ENCODE data around the gene CFAP141. TPM values are rescaled to one million over a fixed set of nuclear protein-coding genes. Genes with fewer than 3 reads are reported as not detected.

Gene CFAP141
- total RNA-seq, 2 donors from 2014 or later: not detected

DNA sequence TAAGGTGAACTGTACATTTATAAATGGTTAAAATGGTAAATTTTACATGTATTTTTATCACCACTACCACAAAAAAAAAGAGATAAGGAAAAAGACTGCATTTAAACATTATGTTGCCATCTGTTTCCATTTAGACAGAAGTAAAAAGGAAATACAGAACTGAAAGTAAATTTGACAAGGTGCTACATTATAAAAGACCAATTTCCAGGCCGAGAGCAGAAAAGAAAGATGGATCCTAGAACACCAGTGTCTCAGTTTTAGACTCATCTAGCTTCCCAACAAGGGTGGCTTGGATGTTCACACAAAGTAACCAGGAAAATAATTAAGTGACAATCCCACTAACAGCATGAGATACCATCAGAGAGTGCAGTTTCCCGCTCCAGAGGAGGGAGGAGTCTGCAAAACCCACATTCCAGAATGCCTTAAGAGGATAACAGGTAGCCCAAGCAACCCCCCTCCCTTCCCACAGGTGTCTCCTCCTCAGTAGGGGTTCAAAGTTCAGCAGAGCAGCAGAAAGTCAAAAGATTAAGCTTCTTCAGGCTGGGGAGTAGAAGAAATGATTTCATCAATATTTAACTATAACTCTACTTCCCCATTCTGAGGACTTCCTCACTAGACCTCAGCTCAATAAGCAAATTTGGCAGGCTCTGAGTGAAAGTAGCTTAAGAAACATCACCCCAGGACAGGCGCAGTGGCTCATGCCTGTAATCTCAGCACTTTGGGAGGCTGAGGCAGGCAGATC, 26.0 kb downstream of the CFAP141 start:
- Histone ChIP-seq H3K36me3 (no peaks in the 10 kb centered on the region), H3K27me3 (replicated peaks; ENCODE audit: insufficient read depth) (no peaks in the 10 kb centered on the region), H3K4me1 (ENCODE audit: control insufficient read depth in 1 of 2, low read depth in 2 of 2) (peaks cover 48 to 56% of the 10 kb centered on the region in 2 donors), H3K4me3 (peak overlapping the region; percentile 5), H3K27ac (no peak overlapping the region), H3K9me3 (no peaks in the 10 kb centered on the region)
- DNase-seq (ENCODE audit: low spot score) (no peak), ATAC-seq (ENCODE audit: insufficient number of reproducible peaks, low FRiP score, low read depth) (no peak)
- TF ChIP-seq, protein P1, sequence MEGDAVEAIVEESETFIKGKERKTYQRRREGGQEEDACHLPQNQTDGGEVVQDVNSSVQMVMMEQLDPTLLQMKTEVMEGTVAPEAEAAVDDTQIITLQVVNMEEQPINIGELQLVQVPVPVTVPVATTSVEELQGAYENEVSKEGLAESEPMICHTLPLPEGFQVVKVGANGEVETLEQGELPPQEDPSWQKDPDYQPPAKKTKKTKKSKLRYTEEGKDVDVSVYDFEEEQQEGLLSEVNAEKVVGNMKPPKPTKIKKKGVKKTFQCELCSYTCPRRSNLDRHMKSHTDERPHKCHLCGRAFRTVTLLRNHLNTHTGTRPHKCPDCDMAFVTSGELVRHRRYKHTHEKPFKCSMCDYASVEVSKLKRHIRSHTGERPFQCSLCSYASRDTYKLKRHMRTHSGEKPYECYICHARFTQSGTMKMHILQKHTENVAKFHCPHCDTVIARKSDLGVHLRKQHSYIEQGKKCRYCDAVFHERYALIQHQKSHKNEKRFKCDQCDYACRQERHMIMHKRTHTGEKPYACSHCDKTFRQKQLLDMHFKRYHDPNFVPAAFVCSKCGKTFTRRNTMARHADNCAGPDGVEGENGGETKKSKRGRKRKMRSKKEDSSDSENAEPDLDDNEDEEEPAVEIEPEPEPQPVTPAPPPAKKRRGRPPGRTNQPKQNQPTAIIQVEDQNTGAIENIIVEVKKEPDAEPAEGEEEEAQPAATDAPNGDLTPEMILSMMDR (IDR thresholded peaks at IDR 0.05): no peak

DNA sequence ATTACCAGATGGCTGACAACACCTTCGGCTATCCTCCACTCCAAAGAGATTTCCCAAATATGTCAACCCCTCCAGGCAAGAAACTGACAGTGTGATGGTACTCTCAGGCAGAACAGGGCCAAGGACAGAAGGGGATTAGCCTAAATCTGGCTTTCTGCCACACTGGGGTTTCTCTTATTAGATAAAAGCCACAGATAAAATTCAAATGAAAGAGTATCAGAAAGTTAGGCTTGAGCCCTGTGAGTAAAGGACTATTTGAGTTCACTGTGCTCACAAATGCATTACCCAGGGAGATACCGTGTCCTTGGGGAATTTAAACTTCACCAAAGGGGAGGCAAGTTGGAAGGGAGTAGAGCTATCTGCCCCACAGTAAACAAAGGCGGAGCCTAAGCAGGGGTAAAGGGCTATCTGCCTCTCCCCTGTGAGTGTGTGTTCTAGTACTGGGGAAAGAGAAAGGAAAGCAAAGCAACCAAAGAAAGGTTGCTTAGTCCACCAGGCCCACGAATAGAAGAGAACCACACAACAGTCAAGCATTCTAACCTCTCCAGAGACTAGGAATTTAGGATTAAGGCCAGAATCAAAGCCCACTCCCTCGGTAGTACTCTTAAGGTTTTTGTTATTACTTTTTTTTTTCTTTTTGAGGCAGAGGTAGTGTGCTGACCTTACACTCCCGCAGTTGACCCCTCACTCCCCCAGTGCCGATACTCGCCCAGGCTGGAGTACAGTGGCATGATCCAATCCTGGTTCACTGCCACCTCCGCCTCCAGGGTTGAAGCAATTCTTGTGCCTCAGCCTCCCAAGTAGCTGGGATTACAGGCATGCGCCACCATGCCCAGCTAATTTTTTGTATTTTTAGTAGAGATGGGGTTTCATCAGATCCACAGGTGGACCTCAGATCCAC, 27.0 kb downstream of the CFAP141 start:
- ATAC-seq (ENCODE audit: insufficient number of reproducible peaks, low FRiP score, low read depth): no peak
- Histone ChIP-seq H3K4me3 (no peak overlapping the region), H3K27me3 (replicated peaks; ENCODE audit: insufficient read depth) (no peaks in the 10 kb centered on the region), H3K9me3 (no peaks in the 10 kb centered on the region), H3K27ac (no peak overlapping the region), H3K4me1 (ENCODE audit: control insufficient read depth in 1 of 2, low read depth in 2 of 2) (peaks cover 48 to 56% of the 10 kb centered on the region in 2 donors), H3K36me3 (peaks cover 5% of the 10 kb centered on the region)
- no peak for DNase-seq (ENCODE audit: low spot score)
- TF ChIP-seq, protein P1 (IDR thresholded peaks at IDR 0.05): no peak

DNA sequence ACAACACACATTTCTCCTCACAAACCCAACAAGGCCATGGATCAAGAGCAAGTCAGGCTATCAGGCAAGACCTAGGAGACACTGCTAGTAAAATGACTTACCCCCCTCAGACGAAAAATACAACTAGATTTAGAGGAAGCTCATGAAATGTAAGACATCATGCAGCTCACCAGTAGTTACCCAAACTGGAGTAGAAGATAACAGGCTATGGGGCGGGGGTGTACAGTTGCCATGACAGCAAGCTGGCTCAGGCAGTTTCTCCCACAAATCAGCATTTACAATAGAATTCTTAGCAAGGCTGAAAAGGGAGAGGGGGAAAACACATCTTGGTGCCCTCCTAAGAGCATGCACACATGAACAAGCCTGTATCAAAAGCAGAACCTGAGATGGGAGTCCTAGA, 28.1 kb downstream of the CFAP141 start:
- ATAC-seq (ENCODE audit: insufficient number of reproducible peaks, low FRiP score, low read depth) (no peak), DNase-seq (ENCODE audit: low spot score) (no peak)
- no peaks in the 10 kb centered on the region for H3K9me3 ChIP-seq
- H3K27ac ChIP-seq: no peak overlapping the region
- peaks cover 9% of the 10 kb centered on the region for H3K36me3 ChIP-seq
- TF ChIP-seq, protein P1 (IDR thresholded peaks at IDR 0.05): no peak
- H3K4me3 ChIP-seq: no peak overlapping the region
- H3K4me1 ChIP-seq (ENCODE audit: control insufficient read depth in 1 of 2, low read depth in 2 of 2): peaks cover 45 to 56% of the 10 kb centered on the region in 2 donors
- H3K27me3 ChIP-seq (replicated peaks; ENCODE audit: insufficient read depth): no peaks in the 10 kb centered on the region

DNA sequence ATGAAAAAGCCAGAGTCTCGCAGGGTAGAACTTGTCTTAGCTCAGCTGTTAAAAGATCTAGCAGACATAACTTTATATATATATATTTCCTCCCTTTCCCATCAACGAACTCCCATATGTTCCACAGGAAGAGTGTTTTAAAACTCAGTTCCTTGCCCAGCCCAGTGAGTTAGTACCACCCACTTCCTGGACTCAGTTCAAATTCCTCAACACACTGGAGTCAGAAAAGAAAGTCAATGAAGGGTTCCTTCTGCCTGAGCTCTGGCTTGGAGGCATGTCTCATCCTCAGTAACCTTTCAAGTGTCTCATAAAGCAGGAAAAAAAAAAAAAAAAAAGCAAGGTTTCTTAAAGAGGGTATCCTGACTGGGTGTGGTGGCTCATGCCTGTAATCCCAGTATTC, 29.8 kb downstream of the CFAP141 start:
- H3K27me3 ChIP-seq (replicated peaks; ENCODE audit: insufficient read depth): no peaks in the 10 kb centered on the region
- no peak overlapping the region for H3K4me3 ChIP-seq
- DNase-seq (ENCODE audit: low spot score): no peak
- H3K4me1 ChIP-seq (ENCODE audit: control insufficient read depth in 1 of 2, low read depth in 2 of 2): peaks cover 42 to 47% of the 10 kb centered on the region in 2 donors
- H3K27ac ChIP-seq: no peak overlapping the region
- no peak for ATAC-seq (ENCODE audit: insufficient number of reproducible peaks, low FRiP score, low read depth)
- peaks cover 24% of the 10 kb centered on the region for H3K36me3 ChIP-seq
- TF ChIP-seq, protein P1 (IDR thresholded peaks at IDR 0.05): no peak
- no peaks in the 10 kb centered on the region for H3K9me3 ChIP-seq

DNA sequence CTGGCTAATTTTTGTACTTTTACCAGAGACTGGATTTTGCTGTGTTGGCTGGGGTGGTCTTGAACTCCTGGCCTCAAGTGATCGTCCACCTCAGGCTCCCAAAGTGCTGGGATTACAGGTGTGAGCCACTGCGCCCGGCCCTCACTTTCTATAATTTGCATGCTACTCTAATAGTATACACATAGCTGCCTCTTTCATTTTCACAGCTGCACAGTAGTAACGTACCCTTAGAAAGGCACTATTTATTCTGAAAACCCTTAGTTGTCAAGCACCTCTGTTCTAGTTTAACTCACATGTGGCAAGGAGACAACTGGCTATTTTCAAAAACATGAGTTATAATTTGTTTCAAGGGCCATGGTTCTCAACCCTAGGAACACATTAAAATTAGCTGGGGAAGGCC, 31.5 kb downstream of the CFAP141 start:
- no peaks in the 10 kb centered on the region for H3K27me3 ChIP-seq (replicated peaks; ENCODE audit: insufficient read depth)
- DNase-seq (ENCODE audit: low spot score): no peak
- ATAC-seq (ENCODE audit: insufficient number of reproducible peaks, low FRiP score, low read depth): no peak
- peaks cover 40% of the 10 kb centered on the region for H3K36me3 ChIP-seq
- H3K4me1 ChIP-seq (ENCODE audit: control insufficient read depth in 1 of 2, low read depth in 2 of 2): peaks cover 29 to 30% of the 10 kb centered on the region in 2 donors
- no peaks in the 10 kb centered on the region for H3K9me3 ChIP-seq
- TF ChIP-seq, protein P1 (IDR thresholded peaks at IDR 0.05): no peak
- H3K27ac ChIP-seq: no peak overlapping the region
- no peak overlapping the region for H3K4me3 ChIP-seq
